ENCODE results near the gene RPA3.
A peak's percentile ranks its signal among the peaks of the same experiment; 100 is the strongest.
"Not testable (repeated sequence)": the region's sequence is repeated elsewhere in the genome, so short reads cannot be mapped to it uniquely, and the experiment has no call there.

The RPA3 gene

DNA sequence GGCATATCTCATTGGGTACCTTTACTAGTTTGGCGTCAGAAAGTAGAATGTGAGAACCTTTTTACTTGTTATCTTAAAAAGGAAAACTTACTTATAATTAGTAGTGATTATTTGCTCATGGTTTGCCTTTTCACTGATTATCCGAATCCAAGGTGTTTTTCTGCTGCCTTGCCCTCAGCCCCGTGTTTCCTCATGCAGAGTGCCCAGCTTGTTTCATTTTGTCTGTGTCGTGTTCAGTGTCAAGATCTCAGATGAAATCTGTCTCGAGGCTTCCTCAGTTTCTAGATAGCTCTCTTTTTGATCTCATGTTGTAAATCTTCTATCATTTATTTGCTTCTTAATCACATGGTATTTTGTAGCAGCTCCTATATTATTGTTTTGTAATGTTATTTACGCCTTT is 30.1 kb downstream of the RPA3 start:
- DNase-seq = no peak

DNA sequence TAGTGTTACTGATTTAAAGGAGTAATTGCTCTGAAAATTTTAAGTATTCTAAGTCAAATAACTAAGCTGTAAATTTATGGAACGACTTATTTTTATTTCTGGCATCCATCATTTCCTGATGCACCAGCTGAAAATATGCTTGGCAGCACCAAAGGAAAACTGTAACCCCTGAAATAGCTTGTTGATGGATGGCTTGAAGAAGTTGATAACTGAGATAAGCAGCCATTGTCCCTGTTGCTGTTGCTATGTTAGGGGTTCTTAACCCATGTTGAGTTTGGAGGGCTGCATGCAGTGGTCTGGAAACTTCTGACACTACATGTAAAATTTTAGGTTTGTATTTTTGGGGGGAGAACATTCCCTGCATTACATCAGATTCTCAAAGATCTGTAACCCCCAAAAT is 30.6 kb downstream of the RPA3 start:
- no peak for DNase-seq

DNA sequence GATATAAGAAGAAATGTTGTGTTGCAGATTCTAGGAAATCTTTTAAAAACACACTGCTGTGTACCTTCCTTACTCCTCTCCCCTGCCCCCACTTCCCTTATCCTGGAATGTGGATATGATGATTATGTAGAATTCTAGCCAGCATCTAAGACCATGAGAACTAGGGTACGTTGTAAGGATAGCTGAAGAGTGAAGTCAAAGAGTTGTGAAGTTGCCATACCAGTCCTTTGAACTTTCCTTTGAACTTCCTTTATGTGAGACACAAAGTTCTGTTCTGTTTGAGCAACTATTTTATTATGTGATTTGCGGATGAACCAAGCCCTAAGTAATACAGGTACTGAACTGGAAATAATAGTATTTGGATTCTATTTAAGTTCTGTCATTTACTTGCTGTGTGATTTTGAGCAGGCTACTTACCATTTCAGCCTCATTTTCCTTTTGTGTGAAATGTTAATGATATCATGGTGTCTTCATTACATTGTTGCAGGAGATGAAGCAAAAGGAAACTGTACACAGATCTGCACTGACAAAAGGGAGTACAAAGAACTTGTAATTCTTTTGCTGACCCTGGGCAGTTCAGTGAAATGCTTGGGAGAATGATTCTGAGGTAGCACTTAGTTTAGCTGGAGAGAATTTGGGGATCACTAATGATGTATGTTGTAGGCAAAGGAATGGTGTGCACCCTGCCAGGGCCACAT is 31.4 kb downstream of the RPA3 start:
- peak; percentile 14 for DNase-seq

DNA sequence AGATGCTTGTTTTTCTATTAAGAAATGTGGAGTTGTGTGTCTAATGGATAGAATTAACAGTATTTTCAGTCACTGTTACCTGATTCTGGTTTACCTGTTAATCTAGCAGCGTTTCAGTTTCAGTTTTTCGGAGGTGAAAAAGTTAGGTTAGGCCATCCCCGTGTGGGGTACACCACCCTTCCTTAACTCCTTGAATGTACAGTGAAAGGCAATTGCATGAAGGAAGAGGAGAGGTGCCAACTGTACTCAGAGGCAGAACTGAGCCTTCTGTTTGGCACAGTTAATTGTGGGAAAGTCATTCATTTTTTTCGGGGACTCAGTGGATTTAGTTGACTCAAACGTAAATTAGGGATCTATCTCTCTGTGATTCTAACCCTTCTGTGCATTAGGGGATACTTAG is 35.5 kb downstream of the RPA3 start:
- DNase-seq = no peak

DNA sequence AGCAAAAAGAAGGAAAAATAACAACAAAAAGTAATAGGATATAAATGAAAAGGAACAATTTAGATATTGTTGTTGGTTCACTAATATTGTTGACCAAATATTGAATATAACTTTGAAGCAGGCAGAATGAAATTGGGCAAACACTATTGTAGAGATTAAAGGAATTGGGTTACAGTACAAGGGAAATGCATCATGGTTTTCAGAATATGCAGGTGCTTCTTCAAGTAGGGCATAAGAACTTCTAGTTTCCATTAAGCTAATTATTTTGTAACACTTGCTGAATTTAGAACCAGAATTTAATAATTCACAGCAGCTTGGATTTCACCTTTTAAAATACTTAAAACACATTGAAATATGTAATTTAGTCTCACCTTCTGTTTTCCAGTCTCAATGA is 36.5 kb downstream of the RPA3 start:
- no peak for DNase-seq

DNA sequence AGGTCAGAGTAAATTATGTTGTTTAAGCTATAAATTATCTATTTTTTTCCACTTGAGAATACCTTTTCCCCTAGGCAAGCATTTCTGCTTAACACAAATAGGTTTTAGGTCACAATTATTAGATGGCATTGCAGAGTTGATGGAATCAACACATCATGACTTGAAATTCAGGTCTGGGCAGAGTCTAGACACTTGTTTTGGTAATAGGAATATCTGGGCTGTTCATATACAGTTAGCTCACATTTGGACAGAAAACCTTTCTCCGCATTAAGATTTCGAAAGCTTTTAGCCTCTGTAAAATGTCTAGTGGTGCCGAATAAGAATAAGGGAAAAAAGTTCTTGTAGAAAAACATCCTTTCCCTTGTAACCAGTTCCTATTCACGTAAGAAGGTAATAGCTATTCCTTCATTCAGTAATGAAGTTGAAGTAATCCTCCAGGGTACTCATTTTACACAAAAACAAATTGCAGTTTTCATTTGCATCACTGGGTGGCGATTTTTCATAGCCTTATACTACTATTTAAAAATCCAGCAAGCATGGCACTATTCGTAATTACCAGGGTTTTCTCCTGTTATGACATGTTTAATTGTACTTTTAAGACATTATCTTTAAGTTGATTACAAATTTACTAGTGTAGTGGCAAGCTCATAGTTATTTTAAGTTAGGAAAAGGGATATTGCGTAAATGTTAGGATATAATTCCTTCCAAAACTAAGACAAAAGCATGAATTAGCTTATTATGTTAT is 37.0 kb downstream of the RPA3 start:
- DNase-seq = peak; percentile 55

DNA sequence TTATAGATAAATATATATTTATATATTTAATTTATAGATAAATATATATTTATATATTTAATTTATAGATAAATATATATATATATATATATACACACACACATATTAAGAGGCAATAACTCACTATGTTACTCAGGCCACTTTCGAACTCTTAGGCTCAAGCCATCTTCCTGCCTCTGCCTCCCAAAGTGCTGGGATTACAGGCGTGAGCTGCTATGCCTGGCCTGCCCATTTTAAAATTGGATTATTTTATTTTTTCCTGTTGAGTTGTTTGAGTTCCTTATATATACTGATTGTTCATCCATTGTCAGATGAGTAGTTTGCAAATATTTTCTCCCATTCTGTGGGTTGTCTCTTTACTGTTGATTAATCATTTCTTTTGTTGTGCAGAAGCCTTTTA is 38.8 kb downstream of the RPA3 start:
- DNase-seq = not testable (repeated sequence)

DNA sequence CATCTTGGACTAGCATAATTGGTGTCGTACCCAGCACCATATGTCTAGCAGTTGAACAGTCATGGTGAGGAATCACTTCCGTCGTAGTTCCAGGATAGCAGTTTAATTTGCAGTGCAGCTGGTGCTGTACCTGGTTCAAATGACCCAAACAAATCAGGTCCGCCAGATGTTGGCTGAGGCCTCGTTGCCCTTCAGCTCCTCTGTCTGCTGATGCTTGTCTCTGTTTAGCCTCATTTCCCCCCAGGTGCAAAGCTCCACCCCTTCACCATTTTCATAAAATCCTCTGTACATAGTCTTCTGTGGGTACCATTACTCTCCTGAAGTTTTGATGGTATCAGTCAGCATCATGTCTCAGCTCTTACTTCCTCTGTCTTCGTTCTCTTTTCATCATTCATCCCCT is 42.7 kb downstream of the RPA3 start:
- DNase-seq = no peak

DNA sequence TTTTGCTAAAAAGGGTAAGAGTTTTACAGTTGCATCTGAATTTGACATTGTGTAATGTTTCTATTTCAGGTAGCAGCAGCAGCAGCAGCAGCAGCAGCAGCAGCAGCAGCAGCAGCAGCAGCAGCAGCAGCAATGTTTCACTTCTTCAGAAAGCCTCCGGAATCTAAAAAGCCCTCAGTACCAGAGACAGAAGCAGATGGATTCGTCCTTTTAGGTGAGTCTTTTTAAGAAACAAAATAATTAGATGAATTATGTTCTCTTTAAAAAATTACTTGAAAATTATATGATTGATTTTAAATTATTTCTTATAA is 45.2 kb downstream of the RPA3 start:
- no peak for DNase-seq

DNA sequence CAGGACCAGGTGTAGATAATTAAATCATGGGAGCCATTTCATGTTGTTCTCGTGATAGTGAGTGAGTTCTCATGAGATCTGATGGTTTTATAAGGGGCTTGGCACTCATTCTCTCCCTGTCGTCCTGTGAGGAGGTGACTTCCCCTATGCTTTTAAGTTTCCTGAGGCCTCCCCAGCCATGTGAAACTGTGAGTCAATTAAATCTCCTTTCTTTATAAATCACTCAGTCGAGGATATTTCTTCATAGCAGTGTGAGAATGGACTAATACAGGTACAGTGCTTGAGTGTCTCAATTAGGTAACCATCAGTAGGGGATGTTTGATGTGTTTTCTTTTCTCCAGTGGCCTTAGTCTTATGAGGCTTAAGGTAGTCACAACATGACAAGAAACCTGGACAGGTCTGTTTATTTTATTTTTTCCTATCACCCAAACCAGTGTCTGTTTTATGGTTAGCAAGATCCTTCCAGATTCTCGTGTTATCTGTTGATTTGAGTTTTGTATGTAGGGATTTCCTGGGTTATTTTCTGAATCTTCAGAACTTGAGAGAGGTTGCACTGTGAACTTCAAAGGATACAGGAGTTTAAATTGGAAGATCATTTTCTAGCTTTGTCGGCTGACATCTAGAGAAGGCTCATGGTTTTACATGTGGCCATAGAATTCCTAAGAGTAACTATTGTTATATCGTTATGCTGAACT is 45.7 kb downstream of the RPA3 start:
- no peak for DNase-seq

DNA sequence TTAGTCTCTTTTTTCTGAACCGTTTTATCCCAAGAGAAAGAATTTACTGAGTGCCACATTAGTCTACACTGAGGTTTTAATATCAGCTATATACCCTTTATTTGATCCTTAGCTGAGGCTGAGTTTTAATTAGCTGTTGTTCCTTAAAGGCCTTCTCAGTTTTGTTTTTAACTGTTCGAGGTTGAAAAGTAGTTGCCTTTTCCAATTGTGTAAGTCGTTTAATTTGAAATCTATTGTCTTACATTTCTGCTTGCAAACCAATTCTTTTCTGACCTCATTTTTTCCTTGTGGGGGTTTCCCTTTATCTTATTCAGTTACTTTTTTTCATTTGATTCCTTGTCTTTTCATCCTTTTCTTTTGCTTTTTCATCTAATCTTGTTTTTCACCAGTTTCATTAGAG is 47.0 kb downstream of the RPA3 start:
- DNase-seq = no peak

DNA sequence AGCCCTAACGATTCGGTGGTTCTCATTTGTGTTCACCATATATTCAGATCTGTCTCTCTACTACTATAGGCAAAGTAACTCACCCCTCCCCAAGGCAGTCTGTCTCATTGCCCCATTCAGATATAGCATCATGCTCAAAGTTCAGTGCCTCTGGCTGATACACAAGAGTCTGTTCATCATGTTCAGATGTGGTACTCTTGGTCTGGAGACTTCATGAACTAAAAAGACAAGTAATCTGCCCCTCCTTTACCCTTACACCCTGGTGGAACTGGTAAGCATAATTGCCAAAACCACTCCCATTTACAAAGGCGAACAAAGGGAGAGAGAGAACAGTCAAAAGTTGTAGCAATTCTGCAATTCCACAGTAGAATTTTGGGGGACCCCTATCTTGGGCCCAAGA is 47.9 kb downstream of the RPA3 start:
- DNase-seq = no peak

DNA sequence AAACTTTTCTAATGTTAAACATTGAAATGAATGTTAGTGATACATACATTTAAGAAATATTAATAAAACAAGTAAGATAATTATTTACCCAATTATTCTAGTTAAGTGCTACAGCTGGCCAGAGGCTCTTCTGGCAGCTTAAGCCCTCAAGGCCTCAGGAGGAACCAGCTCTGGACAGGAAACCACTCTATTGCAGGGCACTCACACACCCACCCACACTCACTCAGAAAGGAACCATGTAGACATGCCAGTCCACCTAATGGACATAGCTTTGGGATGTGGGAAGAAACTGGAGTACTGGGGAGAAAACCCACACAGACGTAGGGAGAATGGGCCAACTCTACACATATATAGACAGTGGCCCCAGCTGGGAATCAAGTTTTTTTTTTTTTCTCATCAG is 49.7 kb downstream of the RPA3 start:
- no peak for DNase-seq

DNA sequence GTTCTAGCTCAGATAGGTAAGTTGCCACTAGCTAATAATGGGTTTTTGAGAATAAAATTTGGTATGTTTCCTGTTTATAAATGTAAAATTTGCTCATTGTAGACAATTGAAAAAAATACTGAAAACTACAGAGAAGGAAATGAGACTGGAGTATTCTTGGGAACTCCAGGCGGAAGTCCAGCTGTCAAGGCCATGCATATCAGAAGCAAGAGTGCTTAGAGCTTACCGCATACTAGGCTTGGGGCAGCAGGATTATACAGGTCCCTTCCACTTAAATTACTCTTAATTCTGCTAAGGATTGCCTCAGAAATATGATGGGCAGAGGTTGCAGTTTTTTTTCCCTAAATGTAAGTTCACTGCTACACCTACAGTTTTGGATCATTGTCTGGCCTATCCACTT is 51.2 kb downstream of the RPA3 start:
- no peak for DNase-seq

DNA sequence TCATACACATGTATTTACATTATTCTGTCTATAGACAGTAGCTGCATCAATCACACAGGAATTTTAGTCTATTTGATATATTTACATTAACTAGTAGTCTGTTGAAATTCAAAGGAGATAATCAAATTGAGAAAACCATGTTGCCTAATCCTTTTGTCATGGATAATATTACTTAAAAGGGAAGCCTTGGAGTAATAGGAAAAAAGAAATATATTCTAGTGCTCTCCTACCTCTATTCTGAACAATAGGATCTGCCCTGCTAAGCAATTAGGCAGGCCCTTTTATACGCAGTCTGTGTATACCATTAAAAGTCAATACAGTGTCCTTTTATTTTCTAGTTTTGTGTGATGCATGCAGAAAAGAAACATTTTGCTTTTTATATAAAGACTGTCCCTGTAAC is 53.4 kb downstream of the RPA3 start:
- DNase-seq = no peak

DNA sequence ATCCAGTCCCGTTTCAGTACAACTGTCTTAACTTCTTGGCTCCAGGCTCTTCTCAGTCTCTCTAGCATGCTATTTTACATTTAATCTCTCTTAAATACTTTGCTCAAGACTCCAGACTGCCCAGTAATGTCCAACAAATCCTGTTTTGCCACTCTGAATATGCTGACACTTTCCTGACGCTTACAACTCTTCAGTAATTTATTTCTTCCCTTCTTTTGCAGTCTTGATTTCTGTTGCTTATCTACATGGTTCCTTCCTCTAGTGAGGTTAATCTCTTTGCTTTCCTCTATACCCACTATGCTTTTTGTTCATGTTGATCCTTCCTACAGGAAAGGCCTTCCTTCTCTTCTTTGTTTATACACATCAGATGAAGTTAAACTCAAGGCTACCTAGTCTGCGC is 54.1 kb downstream of the RPA3 start:
- DNase-seq = no peak

DNA sequence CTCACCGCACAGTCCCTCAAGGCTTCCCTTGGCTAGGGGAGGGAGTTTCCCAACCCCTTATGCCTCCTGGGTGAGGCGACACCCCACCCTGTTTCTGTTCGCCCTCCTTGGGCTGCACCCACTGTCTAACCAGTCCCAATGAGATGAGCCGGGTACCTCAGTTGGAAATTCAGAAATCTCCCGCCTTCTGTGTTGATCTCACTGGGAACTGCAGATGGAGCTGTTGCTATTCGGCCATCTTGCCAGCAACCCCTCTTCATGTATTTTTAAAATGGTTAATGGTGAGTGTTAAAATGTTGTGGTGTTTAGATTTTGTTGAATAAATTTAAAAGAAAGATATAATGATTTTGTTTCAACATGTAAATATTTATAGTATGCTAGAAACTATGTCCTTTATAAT is 55.9 kb downstream of the RPA3 start:
- DNase-seq = no peak

DNA sequence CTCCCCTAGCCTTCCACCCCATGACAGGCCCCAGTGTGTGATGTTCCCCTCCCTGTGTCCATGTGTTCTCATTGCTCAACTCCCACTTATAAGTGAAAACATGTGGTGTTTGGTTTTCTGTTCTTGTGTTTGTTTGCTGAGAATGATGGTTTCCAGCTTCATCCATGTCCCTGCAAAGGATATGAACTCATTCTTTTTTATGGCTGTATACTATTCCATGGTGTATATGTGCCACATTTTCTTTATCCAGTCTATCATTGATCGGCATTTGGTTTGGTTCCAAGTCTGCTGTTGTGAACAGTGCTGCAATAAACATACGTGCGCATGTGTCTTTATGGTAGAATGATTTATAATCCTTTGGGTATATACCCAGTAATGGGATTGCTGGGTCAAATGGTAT is 61.9 kb downstream of the RPA3 start:
- not testable (repeated sequence) for DNase-seq

DNA sequence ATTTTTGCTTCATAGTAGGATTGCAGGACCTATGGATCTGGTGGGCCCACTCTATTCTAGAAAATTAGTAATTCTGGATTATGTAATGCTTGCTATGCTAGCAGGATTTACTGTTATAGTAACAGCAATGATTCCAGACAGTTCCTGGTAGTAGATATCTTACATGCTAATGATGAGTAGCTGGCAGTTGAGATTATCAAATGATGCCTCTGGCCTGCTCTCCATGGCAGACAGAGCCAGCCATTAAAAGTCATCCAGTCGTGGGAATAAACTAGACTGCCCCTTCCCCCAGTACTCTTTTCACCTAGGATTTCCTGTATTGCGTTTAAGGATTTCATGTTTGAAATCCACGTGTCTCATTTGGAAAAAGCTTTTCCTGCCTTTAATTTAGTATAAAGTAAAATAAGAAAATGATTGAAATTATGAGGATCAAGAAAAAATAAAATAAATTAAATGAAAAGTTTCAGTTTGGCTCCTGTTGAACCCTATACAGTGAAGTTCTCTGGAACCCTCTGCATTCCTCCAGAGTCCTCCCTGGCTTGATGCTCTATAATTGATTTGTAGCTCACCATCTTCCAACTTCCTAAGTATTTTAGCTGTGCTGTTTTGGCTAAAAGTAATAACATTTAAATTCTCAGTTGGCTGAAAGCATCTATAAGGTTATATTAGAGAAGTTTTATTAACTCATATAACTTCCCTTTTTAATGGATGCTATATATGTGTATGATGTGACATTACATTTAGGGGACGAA is 63.3 kb downstream of the RPA3 start:
- no peak for DNase-seq

DNA sequence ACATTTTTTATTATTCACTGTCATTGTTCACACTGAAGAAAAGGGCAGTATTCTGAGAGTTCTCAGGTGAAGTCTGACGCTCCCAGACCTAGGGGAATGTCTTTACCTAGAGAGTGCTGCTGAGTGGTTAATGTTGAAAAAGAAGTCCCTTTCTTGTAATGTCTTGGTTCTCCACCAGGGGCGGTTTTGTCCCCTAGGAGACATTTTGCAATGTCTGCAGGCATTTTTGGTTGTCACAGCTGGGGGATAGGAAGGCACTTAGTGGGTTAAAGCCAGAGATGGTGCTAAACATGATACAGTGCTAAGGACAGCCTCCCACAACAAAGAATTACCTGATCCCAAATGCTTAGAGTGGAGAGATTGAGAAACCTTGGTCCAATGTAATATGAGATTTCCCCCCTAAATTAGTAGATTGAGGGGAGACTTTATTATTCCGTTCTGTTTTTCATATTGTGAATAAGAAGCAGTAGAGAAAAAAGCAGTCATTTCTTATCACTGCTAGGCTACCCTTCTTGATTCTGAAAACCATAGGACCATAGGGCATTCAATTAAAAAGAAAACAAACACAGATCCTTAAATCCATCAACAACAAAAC is 64.7 kb downstream of the RPA3 start:
- DNase-seq = peak; percentile 7

DNA sequence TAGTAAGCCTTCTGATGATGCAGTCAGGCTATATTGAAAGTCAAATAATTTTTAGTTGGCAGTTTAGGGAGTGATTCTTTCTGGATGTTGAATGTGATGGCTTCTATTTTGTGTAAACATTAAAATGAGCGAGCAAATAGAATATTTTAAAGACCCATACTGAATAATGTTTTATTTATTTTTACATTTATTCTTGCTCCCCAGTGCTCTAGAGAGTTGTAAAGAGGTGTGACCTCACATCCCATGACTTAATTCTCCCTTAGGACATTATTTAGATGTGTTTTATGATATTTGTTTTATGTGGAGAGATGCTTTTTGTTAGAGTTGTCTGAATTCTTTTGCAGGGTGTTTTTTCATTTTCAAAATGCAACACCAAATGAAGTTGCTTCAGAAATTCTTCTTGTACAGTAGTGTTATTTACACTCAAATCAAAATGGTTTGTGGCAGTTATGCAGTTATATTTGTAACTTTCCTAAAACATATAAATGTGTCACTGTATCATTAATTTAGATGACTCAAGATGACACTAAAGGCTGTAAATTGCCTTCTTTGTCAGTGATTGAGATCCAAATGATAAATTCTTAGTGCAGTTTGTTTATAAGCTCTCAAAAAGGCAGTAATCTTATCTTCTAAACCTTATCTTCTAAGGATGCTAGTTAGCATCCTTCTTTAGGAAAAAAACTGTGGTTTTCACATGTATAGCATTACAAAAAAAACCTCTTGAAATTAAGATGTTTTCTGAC is 65.4 kb downstream of the RPA3 start:
- no peak for DNase-seq

DNA sequence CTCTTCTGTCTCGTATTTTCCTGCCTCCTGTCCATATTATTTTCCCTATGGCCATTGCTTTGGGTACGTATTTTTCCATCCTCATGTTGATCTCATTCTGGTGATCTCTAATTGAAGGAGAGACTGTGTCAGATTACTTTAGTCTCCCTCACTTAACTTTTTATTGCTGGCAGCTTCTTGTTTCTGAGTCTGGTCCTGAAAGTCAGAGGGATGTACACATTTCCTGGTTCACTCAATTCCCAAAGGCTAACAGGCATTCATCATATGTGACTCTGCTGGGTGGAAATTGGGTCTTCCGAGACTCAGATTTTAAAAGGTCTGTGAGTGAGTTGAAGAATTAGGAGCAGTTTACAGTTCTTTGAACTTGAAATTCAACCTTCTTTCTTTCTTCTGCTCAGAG is 66.9 kb downstream of the RPA3 start:
- no peak for DNase-seq
